ENCODE data around the gene PIP4K2A.

DNA sequence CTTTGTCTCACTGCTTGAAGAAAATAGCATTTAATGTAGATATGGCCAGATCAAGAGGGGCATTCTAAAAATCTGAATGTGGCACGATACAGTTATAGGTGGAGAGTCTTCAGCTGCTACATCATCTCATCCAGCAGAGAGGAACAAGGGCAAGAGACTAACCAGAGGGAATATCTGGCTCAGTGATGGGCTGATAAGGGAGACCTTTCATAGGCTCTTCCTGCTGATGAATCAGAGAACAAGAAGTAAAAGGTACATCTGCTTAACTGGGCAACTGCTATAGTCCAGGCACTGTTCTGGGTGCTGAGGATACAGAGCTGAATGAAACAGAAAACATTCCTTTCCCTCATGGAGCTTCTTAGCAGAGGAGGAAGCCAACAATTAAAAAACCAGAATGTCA, 37.9 kb downstream of the PIP4K2A start:
- TF ChIP-seq, protein P1, sequence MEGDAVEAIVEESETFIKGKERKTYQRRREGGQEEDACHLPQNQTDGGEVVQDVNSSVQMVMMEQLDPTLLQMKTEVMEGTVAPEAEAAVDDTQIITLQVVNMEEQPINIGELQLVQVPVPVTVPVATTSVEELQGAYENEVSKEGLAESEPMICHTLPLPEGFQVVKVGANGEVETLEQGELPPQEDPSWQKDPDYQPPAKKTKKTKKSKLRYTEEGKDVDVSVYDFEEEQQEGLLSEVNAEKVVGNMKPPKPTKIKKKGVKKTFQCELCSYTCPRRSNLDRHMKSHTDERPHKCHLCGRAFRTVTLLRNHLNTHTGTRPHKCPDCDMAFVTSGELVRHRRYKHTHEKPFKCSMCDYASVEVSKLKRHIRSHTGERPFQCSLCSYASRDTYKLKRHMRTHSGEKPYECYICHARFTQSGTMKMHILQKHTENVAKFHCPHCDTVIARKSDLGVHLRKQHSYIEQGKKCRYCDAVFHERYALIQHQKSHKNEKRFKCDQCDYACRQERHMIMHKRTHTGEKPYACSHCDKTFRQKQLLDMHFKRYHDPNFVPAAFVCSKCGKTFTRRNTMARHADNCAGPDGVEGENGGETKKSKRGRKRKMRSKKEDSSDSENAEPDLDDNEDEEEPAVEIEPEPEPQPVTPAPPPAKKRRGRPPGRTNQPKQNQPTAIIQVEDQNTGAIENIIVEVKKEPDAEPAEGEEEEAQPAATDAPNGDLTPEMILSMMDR (IDR thresholded peaks at IDR 0.05): no peak
- TF ChIP-seq POLR2AphosphoS5 (IDR thresholded peaks at IDR 0.05): no peak

All from breast epithelium (tissue), 3 donors.